SU-DHL-6 (cell line): ENCODE data around the gene ARPC2.

Experiments
- EZH2phosphoT487 ChIP-seq: fragments of 200-600 bp; sonication (generic), shearing (Covaris generic); conservative IDR thresholded peaks from 2 replicates; pipeline ENCODE4 v1.6.1; 2018; ENCODE audit warnings: mild to moderate bottlenecking, antibody characterized with exemption, low read length, moderate library complexity, mixed read lengths
- TF ChIP-seq, protein P1 (sequence below): fragments of 200-600 bp; sonication (generic); IDR thresholded peaks from one replicate; pipeline ENCODE4 v1.5.1; 2017; ENCODE audit warnings: antibody characterized with exemption, mild to moderate bottlenecking, low read length, moderate library complexity; ENCODE audit not compliant: insufficient read depth, poor library complexity, severe bottlenecking

DNA sequence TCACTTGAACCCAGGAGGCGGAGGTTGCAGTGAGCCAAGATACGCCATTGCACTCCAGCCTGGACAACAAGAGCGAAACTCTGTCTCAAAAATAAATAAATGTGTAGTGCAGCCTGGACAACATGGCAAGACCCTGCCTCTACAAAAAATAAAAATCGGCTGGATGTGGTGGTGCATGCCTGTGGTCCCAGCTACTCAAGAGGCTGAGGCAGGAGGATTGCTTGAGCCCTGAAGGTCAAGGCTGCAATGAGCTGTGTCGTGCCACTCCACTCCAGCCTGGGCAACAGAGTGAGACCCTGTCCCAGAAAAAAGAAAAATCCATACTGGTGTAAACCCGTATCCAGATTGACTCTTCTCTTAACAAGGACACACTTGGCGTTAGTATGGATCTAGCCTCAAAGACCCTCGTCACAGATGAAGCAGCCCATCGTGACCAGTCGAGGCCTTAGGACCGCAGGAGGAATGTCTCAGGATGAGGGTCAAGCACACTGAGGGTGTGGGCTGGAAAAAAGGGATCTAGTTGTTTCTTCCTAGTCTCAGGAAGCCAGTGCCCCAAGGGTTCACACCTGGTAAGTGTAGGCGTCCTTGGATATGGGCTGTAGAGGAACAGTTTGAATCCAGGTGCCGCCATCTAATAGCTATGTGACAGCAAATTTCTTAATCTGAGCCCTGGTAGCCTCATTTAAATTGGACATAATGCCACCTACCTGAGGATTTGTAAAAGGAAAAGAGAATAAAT lies 39.8 kb downstream of the ARPC2 start:
- TF ChIP-seq, protein P1, sequence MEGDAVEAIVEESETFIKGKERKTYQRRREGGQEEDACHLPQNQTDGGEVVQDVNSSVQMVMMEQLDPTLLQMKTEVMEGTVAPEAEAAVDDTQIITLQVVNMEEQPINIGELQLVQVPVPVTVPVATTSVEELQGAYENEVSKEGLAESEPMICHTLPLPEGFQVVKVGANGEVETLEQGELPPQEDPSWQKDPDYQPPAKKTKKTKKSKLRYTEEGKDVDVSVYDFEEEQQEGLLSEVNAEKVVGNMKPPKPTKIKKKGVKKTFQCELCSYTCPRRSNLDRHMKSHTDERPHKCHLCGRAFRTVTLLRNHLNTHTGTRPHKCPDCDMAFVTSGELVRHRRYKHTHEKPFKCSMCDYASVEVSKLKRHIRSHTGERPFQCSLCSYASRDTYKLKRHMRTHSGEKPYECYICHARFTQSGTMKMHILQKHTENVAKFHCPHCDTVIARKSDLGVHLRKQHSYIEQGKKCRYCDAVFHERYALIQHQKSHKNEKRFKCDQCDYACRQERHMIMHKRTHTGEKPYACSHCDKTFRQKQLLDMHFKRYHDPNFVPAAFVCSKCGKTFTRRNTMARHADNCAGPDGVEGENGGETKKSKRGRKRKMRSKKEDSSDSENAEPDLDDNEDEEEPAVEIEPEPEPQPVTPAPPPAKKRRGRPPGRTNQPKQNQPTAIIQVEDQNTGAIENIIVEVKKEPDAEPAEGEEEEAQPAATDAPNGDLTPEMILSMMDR, result no peak
- no peak for TF ChIP-seq EZH2phosphoT487
